ENCODE results near the gene MAML2.

The MAML2 gene

GRCh38 chr11:95944623-95945022, 398.4 kb downstream of the MAML2 start:
- no peak for DNase-seq (ENCODE audit: low spot score in 2 of 2)
- H3K9me3 ChIP-seq: peaks cover 7% of the 10 kb centered on the region
- H3K4me1 ChIP-seq: no peaks in the 10 kb centered on the region
- no peak overlapping the region for H3K4me3 ChIP-seq
- in situ Hi-C loops (cut with MboI; ENCODE audit: low sequenced_read_pairs): no loop called here
- no peaks in the 10 kb centered on the region for H3K27me3 ChIP-seq (ENCODE audit: low read depth)
- H3K36me3 ChIP-seq (replicated peaks): no peaks in the 10 kb centered on the region

- in situ Hi-C loops (cut with MboI; ENCODE audit: low sequenced_read_pairs): no loop called here
- Histone ChIP-seq H3K4me1 (no peaks in the 10 kb centered on the region), H3K9me3 (peaks cover 7% of the 10 kb centered on the region), H3K27me3 (ENCODE audit: low read depth) (no peaks in the 10 kb centered on the region), H3K36me3 (replicated peaks) (no peaks in the 10 kb centered on the region), H3K4me3 (no peak overlapping the region)
- no peak for DNase-seq (ENCODE audit: low spot score in 2 of 2)
Measured at GRCh38 chr11:95943546-95943945, 399.4 kb downstream of the MAML2 start.

- H3K27me3 ChIP-seq (ENCODE audit: low read depth): no peaks in the 10 kb centered on the region
- DNase-seq (ENCODE audit: low spot score in 2 of 2): no peak
- H3K4me1 ChIP-seq: no peaks in the 10 kb centered on the region
- in situ Hi-C loops (cut with MboI; ENCODE audit: low sequenced_read_pairs): no loop called here
- no peak overlapping the region for H3K4me3 ChIP-seq
- H3K9me3 ChIP-seq: no peaks in the 10 kb centered on the region
- no peaks in the 10 kb centered on the region for H3K36me3 ChIP-seq (replicated peaks)
Measured at GRCh38 chr11:95939091-95939490, 403.9 kb downstream of the MAML2 start.

GRCh38 chr11:95937358-95937757, 405.6 kb downstream of the MAML2 start:
- no peak for DNase-seq (ENCODE audit: low spot score in 2 of 2)
- Histone ChIP-seq H3K9me3 (no peaks in the 10 kb centered on the region), H3K4me3 (no peak overlapping the region), H3K27me3 (ENCODE audit: low read depth) (no peaks in the 10 kb centered on the region), H3K4me1 (no peaks in the 10 kb centered on the region), H3K36me3 (replicated peaks) (no peaks in the 10 kb centered on the region)
- in situ Hi-C loops (cut with MboI; ENCODE audit: low sequenced_read_pairs): no loop called here

GRCh38 chr11:95933594-95933993, 409.4 kb downstream of the MAML2 start:
- no peak overlapping the region for H3K4me3 ChIP-seq
- no peak for DNase-seq (ENCODE audit: low spot score in 2 of 2)
- no peaks in the 10 kb centered on the region for H3K4me1 ChIP-seq
- in situ Hi-C loops (cut with MboI; ENCODE audit: low sequenced_read_pairs): no loop called here
- no peaks in the 10 kb centered on the region for H3K36me3 ChIP-seq (replicated peaks)
- H3K27me3 ChIP-seq (ENCODE audit: low read depth): no peaks in the 10 kb centered on the region
- no peaks in the 10 kb centered on the region for H3K9me3 ChIP-seq

- in situ Hi-C loops (cut with MboI; ENCODE audit: low sequenced_read_pairs): no loop called here
- H3K4me1 ChIP-seq: no peaks in the 10 kb centered on the region
- DNase-seq (ENCODE audit: low spot score in 2 of 2): no peak
- H3K36me3 ChIP-seq (replicated peaks): no peaks in the 10 kb centered on the region
- H3K27me3 ChIP-seq (ENCODE audit: low read depth): no peaks in the 10 kb centered on the region
- H3K4me3 ChIP-seq: no peak overlapping the region
- H3K9me3 ChIP-seq: no peaks in the 10 kb centered on the region
Measured at GRCh38 chr11:95931916-95932315, 411.1 kb downstream of the MAML2 start.

DNA sequence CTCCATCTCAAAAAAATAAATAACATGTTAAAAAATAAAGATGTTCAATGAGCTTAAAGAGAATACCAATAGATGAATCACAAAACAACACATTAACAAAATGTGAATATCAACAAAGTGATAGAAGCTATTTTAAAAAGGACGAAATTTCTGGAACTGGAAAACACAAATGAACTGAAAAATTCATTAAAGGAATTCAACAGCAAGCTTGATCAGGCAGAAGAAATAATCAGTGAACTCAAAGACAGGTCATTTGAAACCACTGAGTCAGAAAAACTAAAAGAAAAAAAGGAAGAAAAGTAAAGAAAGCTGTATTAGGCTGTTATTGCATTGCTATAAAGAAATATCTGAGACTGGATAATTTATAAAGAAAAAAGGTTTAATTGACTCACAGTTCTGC, 412.0 kb downstream of the MAML2 start:
- no peak overlapping the region for H3K4me3 ChIP-seq
- no peaks in the 10 kb centered on the region for H3K4me1 ChIP-seq
- in situ Hi-C loops (cut with MboI; ENCODE audit: low sequenced_read_pairs): no loop called here
- no peaks in the 10 kb centered on the region for H3K36me3 ChIP-seq (replicated peaks)
- H3K9me3 ChIP-seq: no peaks in the 10 kb centered on the region
- no peak for DNase-seq (ENCODE audit: low spot score in 2 of 2)
- H3K27me3 ChIP-seq (ENCODE audit: low read depth): no peaks in the 10 kb centered on the region

DNA sequence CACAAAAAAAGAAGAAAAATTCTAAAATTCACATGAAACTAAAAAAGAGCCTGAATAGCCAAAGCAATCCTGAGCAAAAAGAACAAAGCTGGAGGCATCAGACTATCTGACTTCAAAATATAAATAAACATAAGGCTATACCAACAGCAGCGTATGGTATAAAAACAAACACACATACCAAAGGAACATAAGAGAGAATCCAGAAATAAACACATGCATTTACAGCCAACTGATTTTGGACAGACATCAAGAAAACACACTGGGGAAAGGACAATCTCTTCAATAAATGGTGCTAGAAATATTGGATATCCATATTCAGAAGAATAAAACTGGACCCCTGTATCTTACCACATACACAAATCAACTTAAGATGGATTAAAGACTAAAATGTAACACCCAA, 416.3 kb downstream of the MAML2 start:
- H3K4me3 ChIP-seq: no peak overlapping the region
- DNase-seq (ENCODE audit: low spot score in 2 of 2): no peak
- H3K9me3 ChIP-seq: no peaks in the 10 kb centered on the region
- H3K4me1 ChIP-seq: peaks cover 17% of the 10 kb centered on the region
- H3K36me3 ChIP-seq (replicated peaks): no peaks in the 10 kb centered on the region
- in situ Hi-C loops (cut with MboI; ENCODE audit: low sequenced_read_pairs): no loop called here
- no peaks in the 10 kb centered on the region for H3K27me3 ChIP-seq (ENCODE audit: low read depth)
